Loucy (cell line): ENCODE results near the gene PCED1B.

Experiments
- EZH2phosphoT487 ChIP-seq: fragments of 200-600 bp; IDR thresholded peaks from 2 replicates; pipeline ENCODE4 v1.6.1; 2018; ENCODE audit warnings: antibody characterized with exemption, mild to moderate bottlenecking, moderate library complexity, borderline replicate concordance
- TF ChIP-seq, protein P1 (sequence below): fragments of 200-600 bp; sonication (generic); conservative IDR thresholded peaks from 2 replicates; pipeline ENCODE4 v1.5.1; 2014; ENCODE audit warnings: mild to moderate bottlenecking, antibody characterized with exemption, low read length

DNA sequence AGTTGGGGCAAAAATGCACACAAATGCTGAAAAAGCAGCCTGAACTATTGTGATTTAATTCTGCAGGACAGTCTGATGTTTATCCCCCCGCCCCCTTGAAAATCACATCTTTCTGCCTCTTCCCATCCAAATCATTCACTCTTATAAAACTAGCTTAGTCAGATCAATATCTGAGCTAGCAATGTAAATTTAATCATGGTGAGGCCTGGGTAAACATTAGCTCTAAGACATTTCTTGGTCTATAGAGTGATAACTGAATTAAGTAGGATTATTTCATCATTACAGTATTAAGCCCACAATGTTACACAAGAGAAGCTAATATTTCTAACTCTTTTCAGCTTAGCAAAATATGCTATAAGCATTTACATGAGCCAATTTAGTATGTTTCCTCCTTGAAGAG is 9.1 kb upstream of the PCED1B start:
- TF ChIP-seq, protein P1, sequence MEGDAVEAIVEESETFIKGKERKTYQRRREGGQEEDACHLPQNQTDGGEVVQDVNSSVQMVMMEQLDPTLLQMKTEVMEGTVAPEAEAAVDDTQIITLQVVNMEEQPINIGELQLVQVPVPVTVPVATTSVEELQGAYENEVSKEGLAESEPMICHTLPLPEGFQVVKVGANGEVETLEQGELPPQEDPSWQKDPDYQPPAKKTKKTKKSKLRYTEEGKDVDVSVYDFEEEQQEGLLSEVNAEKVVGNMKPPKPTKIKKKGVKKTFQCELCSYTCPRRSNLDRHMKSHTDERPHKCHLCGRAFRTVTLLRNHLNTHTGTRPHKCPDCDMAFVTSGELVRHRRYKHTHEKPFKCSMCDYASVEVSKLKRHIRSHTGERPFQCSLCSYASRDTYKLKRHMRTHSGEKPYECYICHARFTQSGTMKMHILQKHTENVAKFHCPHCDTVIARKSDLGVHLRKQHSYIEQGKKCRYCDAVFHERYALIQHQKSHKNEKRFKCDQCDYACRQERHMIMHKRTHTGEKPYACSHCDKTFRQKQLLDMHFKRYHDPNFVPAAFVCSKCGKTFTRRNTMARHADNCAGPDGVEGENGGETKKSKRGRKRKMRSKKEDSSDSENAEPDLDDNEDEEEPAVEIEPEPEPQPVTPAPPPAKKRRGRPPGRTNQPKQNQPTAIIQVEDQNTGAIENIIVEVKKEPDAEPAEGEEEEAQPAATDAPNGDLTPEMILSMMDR, result no peak
- TF ChIP-seq EZH2phosphoT487, result no peak
